HG03175 (cell line): Measurements from ENCODE around the gene CDSN.

ENCODE experiments used
- ATAC-seq: cut with Tn5 transposase; IDR thresholded peaks from one replicate; pipeline ENCODE4 v1.9.1; 2021; ENCODE audit warnings: mild to moderate bottlenecking, moderate library complexity; ENCODE audit not compliant: unreplicated experiment

The CDSN gene

DNA sequence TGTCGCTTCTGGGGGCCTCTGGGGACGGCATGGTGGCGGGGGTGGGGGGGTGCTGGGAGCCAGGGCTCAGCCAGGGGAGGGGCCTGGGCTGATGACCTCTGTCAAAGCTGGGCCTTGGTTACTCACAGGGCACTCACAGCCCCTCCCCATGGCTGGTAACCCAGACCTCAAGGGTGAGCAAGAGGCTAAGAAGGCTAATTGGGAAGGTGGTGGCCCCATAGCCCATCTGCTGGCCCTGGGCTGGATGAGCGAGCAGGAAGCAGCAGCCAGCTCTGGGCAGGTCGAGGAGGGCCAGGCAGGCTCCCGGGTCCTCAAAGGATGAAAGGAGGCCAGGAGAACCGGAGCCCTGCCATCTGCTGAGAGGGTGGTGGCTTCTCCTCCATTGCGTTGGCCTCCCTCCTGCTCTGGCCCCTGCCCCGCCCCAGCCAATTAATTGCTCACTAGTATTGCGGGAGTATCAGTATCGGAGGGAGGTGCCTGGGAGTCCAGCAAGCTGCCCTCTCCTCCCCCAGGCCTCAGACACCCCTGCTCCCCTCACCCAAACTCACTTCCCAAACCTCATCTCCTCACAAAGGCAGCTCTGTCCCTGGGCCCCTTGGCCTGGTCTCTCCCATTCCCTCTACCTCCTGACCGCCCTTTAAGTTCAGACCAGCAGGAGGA lies 1.0 kb upstream of the CDSN start:
- ATAC-seq = no peak

DNA sequence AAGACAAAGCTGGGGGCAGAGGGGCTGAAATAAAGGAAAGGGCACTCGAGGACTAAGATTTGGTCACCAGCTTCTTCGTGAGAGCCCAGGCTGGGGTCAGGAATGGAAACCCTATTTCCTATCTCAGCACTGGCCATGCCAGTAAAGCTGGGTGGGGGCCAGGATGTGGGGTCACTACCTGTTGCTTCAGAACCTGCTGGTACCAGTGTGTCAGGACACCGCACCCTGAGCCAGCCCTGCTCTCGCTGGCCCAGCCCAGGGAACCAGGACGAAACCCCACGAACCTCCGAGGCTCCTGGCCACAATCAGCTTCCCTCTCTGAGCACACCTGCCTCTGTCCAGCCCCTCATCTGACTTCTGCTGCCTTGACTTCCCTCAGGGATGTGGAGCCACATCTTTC lies 2.1 kb downstream of the CDSN start:
- ATAC-seq = no peak

DNA sequence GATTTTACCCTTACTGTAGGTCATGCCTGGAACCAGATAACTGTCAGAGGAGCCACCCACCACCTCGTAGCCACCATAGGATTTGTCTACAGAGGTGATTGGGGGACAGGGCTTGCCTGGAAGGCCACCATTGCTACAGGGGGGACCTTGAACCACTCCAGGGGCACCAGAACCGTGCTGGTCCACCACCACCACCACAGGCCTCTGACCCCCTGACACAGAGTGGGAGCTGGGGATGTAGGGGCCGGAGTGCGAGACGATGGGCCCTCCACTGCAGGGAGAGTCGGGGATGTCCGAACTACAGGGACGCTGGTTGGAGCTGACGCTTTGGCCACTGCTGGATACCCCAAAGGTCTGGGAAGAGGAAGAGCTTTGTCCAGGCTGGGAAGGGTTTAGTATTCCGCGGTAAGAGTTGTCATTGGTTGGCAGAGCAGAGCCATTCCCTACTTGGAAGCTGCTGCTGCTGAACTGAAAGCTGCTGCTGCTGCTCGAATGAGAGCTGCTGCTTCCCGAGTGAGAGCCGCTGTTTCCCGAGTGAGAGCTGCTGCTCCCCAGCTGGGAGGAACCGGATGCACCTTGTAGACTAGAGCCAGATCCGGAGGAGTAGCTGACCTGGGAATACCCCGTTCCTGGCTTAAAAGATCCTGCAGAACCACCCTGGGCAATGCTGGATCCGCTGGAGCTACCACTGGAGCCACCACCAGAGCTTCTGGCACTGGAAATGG lies 3.4 kb downstream of the CDSN start:
- ATAC-seq = no peak

DNA sequence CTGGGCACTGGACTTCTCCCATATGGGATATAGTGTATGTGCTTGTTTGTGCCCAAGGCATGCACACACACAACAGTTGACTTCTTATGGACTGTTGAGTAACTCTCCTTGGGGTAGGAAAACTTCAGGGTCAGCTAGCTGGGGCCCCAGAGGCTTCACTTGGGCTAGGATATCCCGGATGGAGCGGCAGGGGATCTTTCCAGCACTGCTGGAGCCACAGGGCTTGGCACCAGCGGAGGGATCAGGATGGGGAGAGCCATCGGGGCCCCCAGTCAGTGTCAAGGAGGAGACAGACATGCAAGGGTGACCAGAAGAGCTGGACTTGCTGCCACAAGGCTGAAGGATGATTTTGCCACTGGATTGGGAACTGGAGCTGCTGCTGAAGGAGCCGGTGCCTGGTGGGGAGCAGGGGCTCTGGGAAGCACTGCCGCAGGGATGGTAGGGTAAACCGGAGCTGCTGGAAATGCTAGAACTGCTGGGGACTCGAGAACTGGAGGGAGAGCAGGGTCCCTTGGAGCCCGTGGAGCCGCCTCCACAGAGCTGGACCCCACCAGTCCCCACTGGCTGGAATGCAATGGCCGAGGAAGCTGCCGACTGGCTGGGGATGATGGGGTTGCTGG lies 4.2 kb downstream of the CDSN start:
- no peak for ATAC-seq

DNA sequence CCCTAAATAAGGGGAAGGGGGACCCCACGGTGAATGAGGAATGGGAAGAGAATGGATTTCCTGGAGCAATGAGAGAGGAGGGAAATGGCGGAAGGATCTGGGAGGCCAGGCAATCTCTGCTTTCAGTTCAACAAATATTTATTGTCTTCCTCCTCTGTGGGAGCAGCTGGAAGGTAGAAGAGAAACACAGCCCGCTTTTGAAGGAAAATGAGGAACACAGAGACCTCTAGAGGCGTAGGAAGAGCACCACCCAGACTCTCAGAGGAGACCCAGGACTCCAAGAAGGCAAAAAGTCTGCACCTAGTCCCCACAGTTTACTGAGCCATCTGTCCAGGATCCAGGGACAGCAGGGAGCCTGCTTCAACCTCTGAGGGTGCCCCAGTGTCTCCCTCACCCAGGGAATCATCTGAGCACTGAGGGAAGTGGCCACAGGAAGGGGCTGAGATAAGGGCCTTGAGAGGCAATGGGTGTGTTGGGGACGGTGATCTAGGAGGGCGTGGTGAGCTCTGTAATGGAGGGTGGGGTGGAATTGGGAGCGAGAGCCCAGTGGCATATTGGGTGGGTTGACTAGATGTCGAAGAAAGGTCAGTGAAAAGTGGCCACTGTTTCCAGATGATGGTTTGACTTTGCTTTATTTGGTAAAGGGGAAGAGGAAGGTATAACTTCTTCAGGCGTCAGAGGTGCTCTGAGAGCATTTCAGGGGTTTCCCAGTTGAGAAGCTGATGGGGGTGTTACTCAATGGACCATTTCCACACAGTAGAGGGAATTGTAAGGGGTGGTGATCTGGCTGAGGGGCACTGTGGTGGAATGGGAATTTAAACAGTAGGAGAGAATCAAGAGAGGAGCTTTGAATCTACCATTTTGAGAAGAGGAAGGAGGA lies 5.0 kb downstream of the CDSN start:
- ATAC-seq = no peak

DNA sequence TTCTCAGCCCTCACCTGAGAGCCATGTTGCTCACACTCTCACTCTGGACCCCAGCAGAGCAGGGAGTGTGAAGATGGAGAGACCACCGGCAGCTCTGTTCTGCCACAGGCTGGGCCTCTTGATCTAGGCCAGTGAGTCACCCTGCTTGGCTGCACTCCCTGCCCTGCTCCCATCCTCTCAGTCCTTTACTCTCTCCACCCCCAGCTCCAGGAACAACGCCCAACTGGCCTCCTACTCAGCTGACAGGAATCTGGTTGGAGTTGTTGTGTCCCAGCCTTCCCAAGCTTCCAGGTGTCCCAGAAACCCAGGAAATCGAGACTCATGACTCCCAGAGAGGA lies 5.7 kb downstream of the CDSN start, which contains the start of gene PSORS1C1:
Gene PSORS1C1 (plus strand): TSS at position 260 of the 338 bp plus-strand sequence. CDS start 14,833 bp downstream, outside the sequence.
- ATAC-seq = no peak

DNA sequence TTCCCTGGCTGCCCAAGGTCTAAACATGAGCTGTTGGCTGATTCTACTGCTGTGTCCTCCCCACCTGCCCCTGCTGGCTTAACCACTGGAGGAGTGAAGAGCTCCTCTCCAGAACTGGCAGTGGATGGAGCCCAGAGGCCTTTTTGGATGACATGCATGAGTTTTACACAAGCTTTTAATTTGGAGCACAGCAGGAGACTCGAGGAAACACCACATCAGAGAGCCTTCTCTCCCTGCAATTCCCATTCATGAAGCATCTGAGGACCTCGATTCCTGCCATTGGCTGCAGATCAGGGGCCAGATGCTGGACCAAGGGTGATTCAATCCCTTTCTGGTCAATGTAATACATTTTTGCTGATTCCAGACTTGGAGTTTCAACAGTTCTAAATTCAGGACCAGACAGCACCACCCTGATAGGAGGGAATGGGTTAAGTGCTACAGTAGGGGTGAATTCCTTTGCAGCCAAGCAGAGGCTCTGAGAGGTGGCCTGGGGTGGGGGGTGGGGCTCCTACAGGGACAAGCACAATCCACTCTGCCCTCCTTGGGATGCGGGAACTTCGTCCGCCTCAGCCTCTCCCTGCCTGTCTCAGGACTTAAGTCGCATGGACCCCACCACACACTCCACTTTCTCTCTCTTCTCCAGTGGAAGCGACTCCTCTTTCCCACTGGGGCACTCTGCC lies 6.2 kb downstream of the CDSN start:
- ATAC-seq = no peak

DNA sequence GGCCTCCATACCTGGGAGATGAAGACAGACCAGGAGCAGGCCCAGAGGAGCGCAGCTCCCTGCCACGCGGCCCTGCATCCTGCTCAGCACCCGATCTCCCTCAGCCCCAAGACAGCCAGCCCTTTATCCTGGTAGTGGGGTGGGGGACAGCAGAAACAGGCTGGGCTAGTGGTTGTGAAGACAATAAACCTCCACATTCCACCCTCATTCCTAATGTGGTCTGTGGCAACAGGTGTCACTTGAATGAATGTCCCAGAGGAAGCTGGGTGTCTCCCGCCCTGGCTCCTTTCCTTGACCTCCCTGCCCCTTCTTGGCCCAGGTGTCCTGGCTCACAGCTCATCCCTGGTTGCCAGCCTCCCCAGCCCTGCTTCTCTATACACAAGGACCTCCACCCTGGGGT lies 7.8 kb downstream of the CDSN start, which contains the start of gene C6orf15:
Gene C6orf15 (minus strand): TSS at position 98 of the 400 bp plus-strand sequence. CDS start 20 bp downstream, at position 78.
- no peak for ATAC-seq

DNA sequence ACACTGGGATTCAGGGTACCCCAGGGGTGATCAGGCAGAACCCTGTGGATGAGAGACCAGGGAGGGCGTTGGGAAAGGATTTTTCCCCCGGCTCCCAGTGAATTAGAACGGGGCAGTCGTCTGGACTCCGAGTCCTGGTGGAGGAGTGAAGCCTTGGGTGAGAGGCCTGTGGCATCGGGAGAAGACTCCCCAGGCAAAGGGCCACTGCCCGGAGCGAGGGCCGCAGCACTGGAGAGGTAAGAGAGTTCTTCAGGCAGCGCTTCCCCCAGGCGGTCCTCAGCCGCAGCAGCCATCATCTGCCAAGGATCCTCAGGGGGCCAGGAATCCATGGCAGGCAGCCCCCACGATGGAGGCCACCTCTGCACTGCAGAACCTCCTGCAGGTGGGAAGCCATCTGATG lies 8.5 kb downstream of the CDSN start:
- ATAC-seq = no peak

DNA sequence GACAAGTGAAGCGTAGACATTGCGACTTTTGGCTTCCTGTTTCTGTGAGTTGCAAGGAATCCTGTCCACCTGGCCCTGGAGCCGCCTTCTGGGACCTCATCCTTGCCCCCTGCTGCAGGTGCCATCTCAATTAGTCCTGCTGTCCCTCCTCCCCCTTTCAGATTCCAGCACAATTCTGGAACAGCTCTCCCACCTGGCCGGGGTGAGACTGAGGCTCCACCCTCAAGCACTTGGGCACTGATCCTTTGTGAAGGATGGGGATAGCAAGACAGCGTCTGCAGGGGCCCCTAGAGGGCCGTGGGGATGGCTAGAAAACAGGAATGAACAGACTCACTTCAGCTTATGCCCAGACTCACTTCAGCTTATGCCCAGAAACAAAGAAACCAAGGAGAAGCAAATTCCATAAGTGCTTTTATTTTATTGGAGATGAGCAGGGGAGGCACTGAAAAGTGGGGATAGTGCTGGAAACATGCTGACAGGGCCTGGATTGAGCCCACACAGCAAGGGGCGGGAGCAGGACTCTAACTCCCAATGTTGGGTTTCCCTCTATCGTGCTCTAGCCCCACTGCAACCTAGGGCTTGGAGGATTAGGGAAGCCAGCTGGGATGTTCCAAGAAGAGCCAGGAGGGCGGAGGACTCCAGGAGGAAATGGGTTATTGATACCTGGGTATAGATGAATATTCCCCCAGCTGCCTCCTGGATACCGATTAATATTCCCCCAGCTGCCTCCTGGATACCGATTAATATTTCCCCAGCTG lies 9.2 kb downstream of the CDSN start:
- no peak for ATAC-seq

DNA sequence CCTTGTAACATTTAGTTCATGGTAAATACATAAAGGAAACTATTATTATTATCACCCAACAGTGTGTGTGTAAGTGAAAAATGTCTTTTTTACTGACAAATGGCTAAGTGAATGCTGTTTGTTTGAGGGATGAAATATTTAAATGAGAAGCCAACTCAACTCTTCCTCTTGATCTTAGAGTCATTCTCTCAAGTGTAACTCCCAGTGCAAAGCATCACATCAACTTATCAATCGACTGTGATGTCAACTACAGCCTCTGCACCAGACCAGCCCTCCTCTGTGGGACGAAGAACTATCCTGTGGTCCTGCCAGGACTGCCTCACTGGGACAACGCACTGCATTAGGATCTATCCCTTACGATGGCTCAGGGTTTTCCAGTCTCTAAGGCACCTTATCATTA lies 13.2 kb downstream of the CDSN start:
- no peak for ATAC-seq

DNA sequence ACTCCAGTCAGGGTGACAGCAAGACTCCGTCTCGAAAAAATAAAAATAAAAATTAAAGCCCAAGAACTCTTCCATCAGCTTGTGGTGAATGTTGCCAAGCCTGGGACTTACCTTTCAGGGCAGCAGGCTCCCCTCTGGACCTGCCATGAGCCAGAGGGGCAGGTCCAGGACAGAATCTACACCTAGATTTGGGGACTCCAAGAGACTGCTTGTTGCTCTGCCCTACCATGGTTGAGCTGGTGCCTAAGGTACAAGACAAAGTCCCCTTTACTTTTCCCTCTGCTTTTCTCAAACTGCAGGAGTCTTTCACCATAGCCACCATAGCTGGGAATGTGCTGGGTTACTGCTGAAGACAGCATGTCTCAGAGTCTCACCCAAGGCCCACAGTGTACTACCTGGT lies 17.1 kb downstream of the CDSN start:
- no peak for ATAC-seq

DNA sequence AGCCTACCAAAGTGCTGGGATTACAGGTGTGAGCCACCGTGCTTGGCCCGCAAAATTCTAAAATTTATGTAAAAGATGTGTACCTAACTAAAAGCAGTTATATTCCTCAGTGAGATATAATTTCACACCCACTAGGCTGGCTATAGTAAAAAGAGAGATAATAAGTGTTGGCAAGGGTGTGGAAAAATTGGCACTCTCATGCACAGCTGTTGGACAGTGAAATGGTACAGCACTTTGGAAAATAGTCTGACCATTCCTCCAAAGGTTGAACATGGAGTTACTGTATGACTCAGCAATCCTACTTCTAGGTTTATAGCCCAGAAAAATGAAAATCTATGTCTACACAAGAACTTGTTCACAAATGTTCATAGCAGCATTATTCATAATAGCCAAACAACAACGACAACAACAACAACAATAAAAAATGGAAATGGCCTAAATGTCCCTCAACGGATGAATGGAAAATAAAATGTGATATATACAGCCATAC lies 21.8 kb downstream of the CDSN start:
- no peak for ATAC-seq

DNA sequence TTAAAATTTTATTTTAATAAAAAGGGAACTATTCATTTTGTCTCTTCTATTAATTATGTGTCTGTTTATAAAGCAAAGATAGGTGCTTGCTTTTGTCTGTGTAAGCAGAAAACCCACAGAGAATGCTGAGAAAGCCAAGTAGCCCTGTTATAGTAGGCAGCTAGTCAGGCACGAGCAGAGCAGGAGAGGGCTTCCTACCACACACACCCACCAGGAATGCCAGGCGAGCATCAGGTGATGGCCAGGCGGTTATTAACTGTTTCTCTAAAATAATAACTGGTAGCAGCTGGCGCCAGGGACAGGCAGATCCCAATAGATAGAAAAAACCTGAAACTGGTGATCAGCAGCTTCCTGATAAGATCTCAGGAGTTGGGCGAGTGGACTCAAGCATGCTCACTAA lies 23.6 kb downstream of the CDSN start:
- ATAC-seq = no peak

DNA sequence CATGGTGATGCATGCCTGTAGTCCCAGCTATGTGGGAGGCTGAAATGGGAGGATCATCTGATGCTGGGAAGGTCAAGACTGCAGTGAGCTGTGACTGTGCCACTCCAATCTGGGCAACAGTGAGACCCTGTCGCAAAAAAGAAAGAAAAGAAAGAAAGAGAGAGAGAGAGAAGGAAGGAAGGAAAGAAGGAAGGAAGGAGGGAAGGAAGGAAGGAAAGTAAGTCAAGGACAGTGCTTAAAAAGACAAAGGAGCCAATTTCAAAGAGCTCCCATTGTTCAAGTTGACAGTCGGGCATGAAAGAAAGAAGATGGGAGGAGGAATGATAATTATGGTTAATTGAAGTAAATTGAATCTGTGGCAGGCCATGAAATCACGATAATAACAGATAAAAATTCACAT lies 24.0 kb downstream of the CDSN start:
- no peak for ATAC-seq

DNA sequence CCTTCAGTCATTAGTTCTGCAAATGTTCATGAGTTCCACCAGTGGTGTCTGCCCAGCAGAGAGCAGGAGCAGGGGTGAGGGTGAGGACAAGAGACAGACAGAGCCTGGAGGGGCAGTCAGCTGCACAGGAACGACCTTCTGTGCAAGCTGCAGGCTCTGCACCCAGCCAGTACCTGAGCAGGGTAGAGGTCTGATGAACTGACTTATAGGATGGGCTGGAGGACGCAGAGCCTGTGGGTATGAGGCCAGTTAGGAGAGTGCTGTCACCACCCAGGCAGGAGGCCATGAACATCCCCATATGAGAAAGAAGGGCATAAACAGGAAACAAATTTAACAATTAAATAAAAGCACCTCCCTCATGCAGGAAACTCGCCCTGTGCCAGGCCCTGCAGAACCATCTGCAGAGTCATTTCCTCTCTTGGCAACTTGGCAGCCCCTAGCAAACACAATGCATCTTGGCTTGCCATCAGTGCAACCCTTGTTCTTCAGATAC lies 25.8 kb downstream of the CDSN start:
- ATAC-seq = no peak

DNA sequence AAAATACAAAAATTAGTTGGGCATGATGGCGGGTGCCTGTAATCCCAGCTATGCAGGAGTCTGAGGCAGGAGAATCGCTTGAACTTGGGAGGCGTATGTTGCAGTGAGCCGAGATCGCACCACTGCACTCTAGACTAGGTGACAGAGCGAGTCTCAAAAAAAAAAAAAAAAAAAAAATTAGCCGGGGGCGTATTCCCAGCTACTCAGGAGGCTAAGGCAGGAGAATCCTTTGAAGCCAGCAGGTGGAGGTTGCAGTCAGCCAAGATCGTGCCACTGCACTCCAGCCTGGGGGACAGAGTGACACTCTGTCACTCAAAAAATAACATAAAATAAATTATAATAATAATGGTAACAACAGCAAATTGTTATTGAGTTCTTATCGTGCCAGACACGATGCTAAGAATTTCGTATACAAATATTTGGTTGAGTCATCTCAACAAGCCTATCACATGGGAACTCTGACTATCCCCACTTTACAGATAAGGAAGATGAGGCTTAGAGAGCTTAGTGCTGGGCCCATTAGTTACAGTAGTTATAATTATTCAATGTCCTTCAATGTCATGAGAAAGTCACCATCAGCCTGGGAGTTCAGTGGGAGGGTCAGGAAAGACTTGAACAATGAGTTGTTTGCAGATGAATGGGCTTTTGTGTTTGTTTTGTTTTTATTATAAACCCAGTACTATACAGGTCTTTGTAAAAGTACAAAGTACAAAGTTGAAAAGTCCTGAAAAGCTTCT lies 27.3 kb downstream of the CDSN start:
- no peak for ATAC-seq

DNA sequence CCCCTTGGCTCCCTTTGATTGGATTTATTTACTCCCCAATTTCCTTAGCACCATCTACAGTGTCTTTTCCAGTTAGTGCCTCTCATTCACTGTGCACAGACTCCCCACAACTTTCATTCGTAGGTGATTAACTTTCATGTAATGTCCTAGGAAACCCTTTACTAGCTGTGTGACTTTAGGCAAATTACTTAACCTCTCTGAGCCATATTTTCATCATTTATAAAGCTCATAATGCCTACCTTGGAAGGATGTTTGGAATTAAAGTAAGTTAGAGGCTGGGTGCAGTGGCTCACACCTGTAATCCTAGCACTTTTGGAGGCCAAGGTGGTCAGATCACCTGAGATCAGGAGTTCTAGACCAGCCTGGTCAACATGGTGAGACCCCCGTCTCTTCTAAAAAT lies 28.0 kb downstream of the CDSN start:
- no peak for ATAC-seq

DNA sequence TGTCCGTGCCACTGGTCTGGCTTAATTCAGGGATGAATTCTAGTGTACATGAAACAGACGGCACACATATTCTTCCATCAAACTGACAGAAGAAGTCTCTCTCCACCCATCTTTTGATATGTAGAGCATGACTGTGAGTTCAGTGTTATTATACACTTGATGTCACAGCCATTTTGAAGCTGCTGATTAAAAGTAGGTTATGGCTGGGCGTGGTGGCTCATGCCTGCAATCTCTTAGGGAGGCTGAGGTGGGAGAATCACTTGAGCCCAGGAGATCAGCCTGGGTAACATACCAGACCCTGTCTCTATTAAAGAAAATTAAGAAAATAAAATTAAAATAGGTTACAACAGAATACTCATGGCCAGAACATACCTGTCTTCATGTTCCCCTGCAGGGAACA lies 28.6 kb downstream of the CDSN start:
- no peak for ATAC-seq
